ENCODE results near the gene SAMM50.

Gene SAMM50

GRCh38 chr22:43999378-43999777, 44.1 kb downstream of the SAMM50 start:
- H3K36me3 ChIP-seq (replicated peaks; ENCODE audit: insufficient read depth, low read length): no peaks in the 10 kb centered on the region
- no peak overlapping the region for H3K4me2 ChIP-seq (ENCODE audit: low read depth, low read length)
- H3K4me3 ChIP-seq (ENCODE audit: low read length): no peak overlapping the region
- H3K9ac ChIP-seq (ENCODE audit: low read length): no peak overlapping the region
- no peak for DNase-seq
- no peaks in the 10 kb centered on the region for H3K9me3 ChIP-seq (replicated peaks; ENCODE audit: insufficient read depth, low read length)
- no peaks in the 10 kb centered on the region for H4K20me1 ChIP-seq (ENCODE audit: insufficient read depth, low read length)
- no peaks in the 10 kb centered on the region for H3K27me3 ChIP-seq (replicated peaks; ENCODE audit: insufficient read depth, low read length)
- H3K9me2 ChIP-seq (replicated peaks; ENCODE audit: insufficient read depth, low read length): no peaks in the 10 kb centered on the region
- TF ChIP-seq EZH2 (optimal IDR thresholded peaks at IDR 0.05; ENCODE audit: low read depth, low read length) (no peak), EZH2phosphoT487 (IDR thresholded peaks at IDR 0.05; ENCODE audit: low read length) (no peak), CTCF (IDR thresholded peaks at IDR 0.05; ENCODE audit: low read length) (no peak)
- no peak overlapping the region for H2AFZ ChIP-seq (ENCODE audit: low read length)
- H3F3A ChIP-seq (ENCODE audit: insufficient read depth, low read length): no peaks in the 10 kb centered on the region
- no peaks in the 10 kb centered on the region for H3K79me2 ChIP-seq (ENCODE audit: low read length)
- H3K4me1 ChIP-seq (ENCODE audit: low read length): no peaks in the 10 kb centered on the region
- H3K27ac ChIP-seq (ENCODE audit: low read length): no peak overlapping the region

- no peaks in the 10 kb centered on the region for H3K9me3 ChIP-seq (replicated peaks; ENCODE audit: insufficient read depth, low read length)
- H3K27ac ChIP-seq (ENCODE audit: low read length): no peak overlapping the region
- H3K27me3 ChIP-seq (replicated peaks; ENCODE audit: insufficient read depth, low read length): no peaks in the 10 kb centered on the region
- H3F3A ChIP-seq (ENCODE audit: insufficient read depth, low read length): no peaks in the 10 kb centered on the region
- H3K4me2 ChIP-seq (ENCODE audit: low read depth, low read length): no peak overlapping the region
- H3K4me1 ChIP-seq (ENCODE audit: low read length): no peaks in the 10 kb centered on the region
- H3K9me2 ChIP-seq (replicated peaks; ENCODE audit: insufficient read depth, low read length): no peaks in the 10 kb centered on the region
- no peak for TF ChIP-seq EZH2 (optimal IDR thresholded peaks at IDR 0.05; ENCODE audit: low read depth, low read length)
- TF ChIP-seq EZH2phosphoT487 (IDR thresholded peaks at IDR 0.05; ENCODE audit: low read length): no peak
- TF ChIP-seq CTCF (IDR thresholded peaks at IDR 0.05; ENCODE audit: low read length): no peak
- H2AFZ ChIP-seq (ENCODE audit: low read length): no peak overlapping the region
- H3K4me3 ChIP-seq (ENCODE audit: low read length): no peak overlapping the region
- no peaks in the 10 kb centered on the region for H3K36me3 ChIP-seq (replicated peaks; ENCODE audit: insufficient read depth, low read length)
- no peaks in the 10 kb centered on the region for H4K20me1 ChIP-seq (ENCODE audit: insufficient read depth, low read length)
- H3K79me2 ChIP-seq (ENCODE audit: low read length): no peaks in the 10 kb centered on the region
- DNase-seq: no peak
- no peak overlapping the region for H3K9ac ChIP-seq (ENCODE audit: low read length)
Observed at GRCh38 chr22:44000123-44000522, 44.9 kb downstream of the SAMM50 start.

- no peak for TF ChIP-seq CTCF (IDR thresholded peaks at IDR 0.05; ENCODE audit: low read length)
- TF ChIP-seq EZH2phosphoT487 (IDR thresholded peaks at IDR 0.05; ENCODE audit: low read length): no peak
- TF ChIP-seq EZH2 (optimal IDR thresholded peaks at IDR 0.05; ENCODE audit: low read depth, low read length): no peak
- DNase-seq: no peak
- Histone ChIP-seq H3K9me2 (replicated peaks; ENCODE audit: insufficient read depth, low read length) (no peaks in the 10 kb centered on the region), H3K36me3 (replicated peaks; ENCODE audit: insufficient read depth, low read length) (no peaks in the 10 kb centered on the region), H3K27ac (ENCODE audit: low read length) (no peak overlapping the region), H3K27me3 (replicated peaks; ENCODE audit: insufficient read depth, low read length) (no peaks in the 10 kb centered on the region), H3K79me2 (ENCODE audit: low read length) (no peaks in the 10 kb centered on the region), H2AFZ (ENCODE audit: low read length) (no peak overlapping the region), H4K20me1 (ENCODE audit: insufficient read depth, low read length) (no peaks in the 10 kb centered on the region), H3F3A (ENCODE audit: insufficient read depth, low read length) (no peaks in the 10 kb centered on the region), H3K4me1 (ENCODE audit: low read length) (no peaks in the 10 kb centered on the region), H3K4me3 (ENCODE audit: low read length) (no peak overlapping the region), H3K9ac (ENCODE audit: low read length) (no peak overlapping the region), H3K9me3 (replicated peaks; ENCODE audit: insufficient read depth, low read length) (no peaks in the 10 kb centered on the region), H3K4me2 (ENCODE audit: low read depth, low read length) (no peak overlapping the region)
Observed at GRCh38 chr22:44001521-44001920, 46.3 kb downstream of the SAMM50 start.
